ENCODE results near the gene CPA1. TPM values are rescaled to one million over a fixed set of nuclear protein-coding genes. Genes with fewer than 3 reads are reported as not detected.

Gene CPA1
- total and polyA plus RNA-seq, 8 donors: 12,124 to 50,686 (median 30,306) TPM

DNA sequence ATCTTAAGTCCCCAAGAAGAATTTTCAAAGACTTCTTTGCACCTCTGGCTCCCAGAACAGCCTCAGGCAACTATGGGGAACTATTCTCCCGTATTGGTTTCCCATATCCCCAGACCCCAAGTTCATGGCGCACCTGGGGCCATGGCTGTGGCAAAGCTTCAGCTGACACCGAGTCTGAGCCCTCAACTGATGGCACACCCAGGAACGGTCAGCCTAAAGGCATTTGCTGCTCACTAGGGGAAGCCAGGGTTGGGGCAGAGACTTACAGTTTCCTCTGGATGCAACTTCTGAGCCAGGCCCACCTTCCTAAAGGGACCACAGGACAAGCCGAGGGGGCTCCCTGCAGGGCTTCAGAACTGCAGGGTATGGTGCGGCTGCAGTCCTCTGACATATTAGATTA, 13.7 kb upstream of the CPA1 start:
- no peak for TF ChIP-seq CTCF (IDR thresholded peaks at IDR 0.05)
- H3K27ac ChIP-seq: peak overlapping the region in 1 of 4 donors; percentile 65
- 89 to 96% methylated on average over 6 of the region's 6 CpGs for WGBS, 2 donors
- H3K4me1 ChIP-seq: peaks cover 25 to 53% (median 45%) of the 10 kb centered on the region in 3 donors
- H3K36me3 ChIP-seq: no peaks in the 10 kb centered on the region
- no peak overlapping the region for H3K4me3 ChIP-seq
- ATAC-seq (no peak), DNase-seq (peak in 1 of 6 donors; percentile 54), FAIRE-seq (no peak)
- H3K9me3 ChIP-seq: no peaks in the 10 kb centered on the region
- intact Hi-C loops (cut with DNase I): loop anchor here in 2 of 3 donors (5.0 to 10.0 kb wide), 2 partner anchors 69 to 72 kb away; partner anchors contain the start of gene CPA4 (in 1 of the 2)
- no peaks in the 10 kb centered on the region for H3K27me3 ChIP-seq

DNA sequence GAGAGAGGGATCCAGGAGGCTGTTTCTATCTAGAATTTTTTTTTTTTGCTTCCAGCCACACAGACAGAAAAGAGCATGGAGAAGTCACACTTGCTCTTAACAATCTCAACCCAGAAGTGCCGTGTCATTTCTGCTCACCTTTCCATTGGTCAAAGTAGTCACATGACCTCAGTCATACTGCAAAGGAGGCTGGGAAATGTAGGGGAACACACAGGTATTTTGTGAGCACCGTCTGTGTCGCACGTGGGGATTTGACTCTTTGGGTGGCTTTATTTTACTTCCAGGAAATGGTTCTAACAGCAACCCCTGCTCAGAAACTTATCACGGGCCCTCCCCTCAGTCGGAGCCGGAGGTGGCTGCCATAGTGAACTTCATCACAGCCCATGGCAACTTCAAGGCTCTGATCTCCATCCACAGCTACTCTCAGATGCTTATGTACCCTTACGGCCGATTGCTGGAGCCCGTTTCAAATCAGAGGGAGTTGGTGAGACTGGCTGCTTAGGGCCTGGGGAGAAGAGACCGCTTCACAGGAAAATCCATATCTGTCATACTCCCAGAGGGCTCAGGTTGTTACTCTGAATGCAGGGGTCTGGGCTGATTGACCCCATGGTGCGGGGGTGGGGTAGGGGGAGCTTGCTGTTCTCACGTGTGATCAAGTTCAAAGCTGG, 13.1 kb upstream of the CPA1 start:
- H3K4me3 ChIP-seq: no peak overlapping the region
- no peaks in the 10 kb centered on the region for H3K27me3 ChIP-seq
- 90 to 92% methylated on average over 13 of the region's 13 CpGs for WGBS, 2 donors
- peaks cover 27 to 54% (median 51%) of the 10 kb centered on the region in 3 donors for H3K4me1 ChIP-seq
- ATAC-seq (no peak), FAIRE-seq (no peak), DNase-seq (peak in 2 of 6 donors; percentile 9 to 32)
- no peaks in the 10 kb centered on the region for H3K9me3 ChIP-seq
- intact Hi-C loops (cut with DNase I): loop anchor here in 2 of 3 donors (5.0 to 10.0 kb wide), 2 partner anchors 70 to 72 kb away; partner anchors contain the start of gene CPA4 (in 1 of the 2)
- H3K27ac ChIP-seq: peak overlapping the region in 1 of 4 donors; percentile 65
- TF ChIP-seq CTCF (IDR thresholded peaks at IDR 0.05): no peak
- no peaks in the 10 kb centered on the region for H3K36me3 ChIP-seq

DNA sequence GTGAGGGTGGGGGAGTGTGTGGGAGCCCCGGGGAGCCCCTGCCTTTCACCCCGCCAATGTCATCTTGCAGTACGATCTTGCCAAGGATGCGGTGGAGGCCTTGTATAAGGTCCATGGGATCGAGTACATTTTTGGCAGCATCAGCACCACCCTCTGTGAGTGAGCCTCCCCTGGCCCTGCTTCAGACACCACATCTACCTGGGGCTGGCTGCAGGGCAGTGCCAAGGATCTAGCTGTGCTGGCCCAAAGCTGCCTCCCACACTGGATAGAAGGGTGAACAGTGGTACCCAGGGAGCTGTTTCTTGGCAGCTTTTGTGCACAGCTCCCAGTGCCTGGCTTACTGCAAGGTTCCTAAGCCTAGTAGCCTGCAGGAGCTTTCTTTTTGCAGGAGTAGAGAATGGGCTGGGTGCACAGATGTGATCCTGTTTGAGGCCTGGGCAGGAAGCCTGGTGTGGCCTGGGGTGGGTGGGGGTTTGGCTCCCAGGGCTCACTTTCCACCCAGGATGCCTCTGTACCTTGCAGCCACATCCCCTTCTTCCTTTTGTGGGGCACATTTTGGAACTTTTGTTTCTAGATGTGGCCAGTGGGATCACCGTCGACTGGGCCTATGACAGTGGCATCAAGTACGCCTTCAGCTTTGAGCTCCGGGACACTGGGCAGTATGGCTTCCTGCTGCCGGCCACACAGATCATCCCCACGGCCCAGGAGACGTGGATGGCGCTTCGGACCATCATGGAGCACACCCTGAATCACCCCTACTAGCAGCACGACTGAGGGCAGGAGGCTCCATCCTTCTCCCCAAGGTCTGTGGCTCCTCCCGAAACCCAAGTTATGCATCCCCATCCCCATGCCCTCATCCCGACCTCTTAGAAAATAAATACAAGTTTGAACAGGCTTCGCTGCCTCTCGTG, 12.2 kb upstream of the CPA1 start:
- ATAC-seq: no peak

GRCh38 chr7:130369110-130369711, 11.1 kb upstream of the CPA1 start:
- no peaks in the 10 kb centered on the region for H3K9me3 ChIP-seq
- ATAC-seq: peak in 3 of 4 donors; percentile 24 to 48 (median 44)
- H3K36me3 ChIP-seq: no peaks in the 10 kb centered on the region
- H3K27ac ChIP-seq: peak overlapping the region in 2 of 4 donors; percentile 50 to 53
- peak in 3 of 6 donors; percentile 43 to 45 (median 45) for DNase-seq
- TF ChIP-seq CTCF (IDR thresholded peaks at IDR 0.05): no peak
- H3K4me3 ChIP-seq: no peak overlapping the region
- 38 to 51% methylated on average over 10 of the region's 10 CpGs for WGBS, 2 donors
- H3K4me1 ChIP-seq: peaks cover 39 to 74% (median 68%) of the 10 kb centered on the region in 3 donors
- no peak for FAIRE-seq
- no peaks in the 10 kb centered on the region for H3K27me3 ChIP-seq
- intact Hi-C loops (cut with DNase I): loop anchor here in 2 of 3 donors (5.0 to 10.0 kb wide), 2 partner anchors 72 to 74 kb away; partner anchors contain the start of gene CPA4 (in 1 of the 2)

More for the DNA sequence above, 12.2 kb upstream of the CPA1 start:
- Histone ChIP-seq H3K36me3 (no peaks in the 10 kb centered on the region), H3K4me1 (peaks cover 36 to 63% (median 60%) of the 10 kb centered on the region in 3 donors), H3K9me3 (no peaks in the 10 kb centered on the region), H3K27ac (peak overlapping the region in 1 of 4 donors; percentile 53), H3K4me3 (no peak overlapping the region), H3K27me3 (no peaks in the 10 kb centered on the region)
- intact Hi-C loops (cut with DNase I): loop anchor here in 2 of 3 donors (5.0 to 10.0 kb wide), 2 partner anchors 71 to 73 kb away; partner anchors contain the start of gene CPA4 (in 1 of the 2)
- no peak for FAIRE-seq
- 92 to 97% methylated on average over 19 of the region's 19 CpGs for WGBS, 2 donors
- peak in 1 of 6 donors; percentile 47 for DNase-seq
- TF ChIP-seq CTCF (IDR thresholded peaks at IDR 0.05): no peak

All from pancreas (tissue), 10 donors.